ENCODE measurements around the gene ARHGEF5.
"Not testable (repeated sequence)": the region's sequence is repeated elsewhere in the genome, so short reads cannot be mapped to it uniquely, and the experiment has no call there.

- not testable (repeated sequence) for TF ChIP-seq EZH2 (IDR thresholded peaks at IDR 0.05; ENCODE audit: low read depth, unreplicated experiment); CTCF (conservative IDR thresholded peaks at IDR 0.05; ENCODE audit: low read depth in 2 of 2); ZNF114 (CRISPR knock-in tag; IDR thresholded peaks at IDR 0.05); ETS1 (IDR thresholded peaks at IDR 0.05); CREB1 (CRISPR knock-in tag; IDR thresholded peaks at IDR 0.05; ENCODE audit: low read depth); POLR2AphosphoS5 (IDR thresholded peaks at IDR 0.05; ENCODE audit: low read depth); STAT1 (IDR thresholded peaks at IDR 0.05; ENCODE audit: unreplicated experiment); EZH2phosphoT487 (IDR thresholded peaks at IDR 0.05; ENCODE audit: unreplicated experiment); JUNB (IDR thresholded peaks at IDR 0.05; ENCODE audit: unreplicated experiment); REST (IDR thresholded peaks at IDR 0.05; ENCODE audit: unreplicated experiment); NANOG (IDR thresholded peaks at IDR 0.05; ENCODE audit: borderline replicate concordance); ZNF331 (CRISPR knock-in tag; IDR thresholded peaks at IDR 0.05; ENCODE audit: low read depth); ZNF462 (CRISPR knock-in tag; IDR thresholded peaks at IDR 0.05)
Observed at GRCh38 chr7:144323359-144323758, 31.8 kb upstream of the ARHGEF5 start.

All from GM23338 (cell line).